PFSK-1 (cell line): ENCODE results near the gene RPL35.

Experiments used
- FOXP2 ChIP-seq: optimal IDR thresholded peaks from 2 replicates; pipeline ENCODE3; 2011; ENCODE audit warnings: borderline replicate concordance, control low read depth, inconsistent platforms; ENCODE audit not compliant: insufficient read depth; ENCODE audit errors: extremely low read length, extremely low read depth
- POLR2AphosphoS5 ChIP-seq: IDR thresholded peaks from 2 replicates; pipeline ENCODE4 v1.6.1; 2012; ENCODE audit warnings: low read depth, mild to moderate bottlenecking, control low read depth, low read length, moderate library complexity
- REST ChIP-seq, 2 experiments: IDR thresholded peaks; 2 replicates each; pipeline versions ENCODE4 v1.6.1 to v1.8.0; 2011 to 2012; ENCODE audit warnings: low read depth in 2 of 2, low read length in 2 of 2, control low read depth in 1 of 2, inconsistent platforms in 1 of 2, mild to moderate bottlenecking in 1 of 2, moderate library complexity in 1 of 2; ENCODE audit not compliant: insufficient read depth in 1 of 2
- SIN3A ChIP-seq: IDR thresholded peaks from 2 replicates; pipeline ENCODE4 v1.6.1; 2012; ENCODE audit warnings: mild to moderate bottlenecking, low read length, moderate library complexity, borderline replicate concordance; ENCODE audit not compliant: insufficient read depth
- TAF1 ChIP-seq: IDR thresholded peaks from 2 replicates; pipeline ENCODE4 v1.6.1; 2012; ENCODE audit warnings: low read length, control low read depth, borderline replicate concordance; ENCODE audit not compliant: insufficient read depth

The RPL35 gene

GRCh38 chr9:124887832-124888231, 26.1 kb upstream of the RPL35 start:
- TF ChIP-seq FOXP2 (no peak), TAF1 (no peak), SIN3A (no peak), REST (IDR thresholded peaks at IDR 0.05; ENCODE audit: insufficient read depth in 1 of 2, low read depth in 2 of 2, low read length in 2 of 2) (no peak), POLR2AphosphoS5 (no peak)

- TF ChIP-seq POLR2AphosphoS5 (no peak), TAF1 (no peak), SIN3A (no peak)
Measured at GRCh38 chr9:124886866-124887492, 25.2 kb upstream of the RPL35 start.

- no peak for TF ChIP-seq POLR2AphosphoS5
- TF ChIP-seq FOXP2, result no peak
- TF ChIP-seq REST (IDR thresholded peaks at IDR 0.05; ENCODE audit: insufficient read depth in 1 of 2, low read depth in 2 of 2, low read length in 2 of 2), result no peak
- no peak for TF ChIP-seq TAF1
- TF ChIP-seq SIN3A, result no peak
Measured at GRCh38 chr9:124886461-124886860, 24.7 kb upstream of the RPL35 start.

- TF ChIP-seq TAF1, result no peak
- no peak for TF ChIP-seq POLR2AphosphoS5
- TF ChIP-seq SIN3A, result no peak
- no peak for TF ChIP-seq REST (IDR thresholded peaks at IDR 0.05; ENCODE audit: insufficient read depth in 1 of 2, low read depth in 2 of 2, low read length in 2 of 2)
- TF ChIP-seq FOXP2, result no peak
Measured at GRCh38 chr9:124885551-124885950, 23.8 kb upstream of the RPL35 start.

GRCh38 chr9:124884376-124884775, 22.6 kb upstream of the RPL35 start:
- TF ChIP-seq REST (IDR thresholded peaks at IDR 0.05; ENCODE audit: insufficient read depth in 1 of 2, low read depth in 2 of 2, low read length in 2 of 2) (no peak), FOXP2 (no peak), SIN3A (no peak), TAF1 (no peak)
